IMR-90 (cell line): ENCODE measurements around the gene TXNL4A. TPM values are rescaled to one million over a fixed set of nuclear protein-coding genes. Genes with fewer than 3 reads are reported as not detected.

Experiments
- ATAC-seq: fragments of 200-7000 bp; cut with Tn5 transposase; 2 replicates; pipeline ENCODE4 v1.9.1; 2020; ENCODE audit warnings: low read depth, mild to moderate bottlenecking, moderate library complexity
- BruUV-seq: library from RNA; stranded (reverse); fragments of 400-500 nt; replicated peaks from 2 replicates; lab custom pipeline; 2021; lab: Mats Ljungman, UMichigan
- CTCF ChIA-PET: fragments of 300-600 bp; formaldehyde crosslinking; extraction: SDS; loops from one replicate; lab custom pipeline; 2021; ENCODE audit warnings: antibody characterized with exemption; lab: Yijun Ruan, JAX
- POLR2A ChIA-PET: fragments of 300-600 bp; sonication (Branson Sonifier 250); formaldehyde crosslinking; loops from one replicate; lab custom pipeline; 2022; ENCODE audit warnings: antibody characterized with exemption; ENCODE audit not compliant: unreplicated experiment; lab: Charles Lee
- DNase-seq: peaks from one replicate; pipeline ENCODE4 v3.0.0; 2013
- H2AFZ ChIP-seq: replicated peaks from 2 replicates; pipeline ENCODE3; 2013; ENCODE audit warnings: low read length, mild to moderate bottlenecking; ENCODE audit not compliant: poor library complexity
- H2AK5ac ChIP-seq: 2 replicates; pipeline ENCODE4 v1.6.1; 2013; ENCODE audit warnings: low read depth, low read length, inconsistent platforms
- H2AK9ac ChIP-seq: replicated peaks from 2 replicates; pipeline ENCODE3; 2013; ENCODE audit warnings: mild to moderate bottlenecking, low read depth, low read length, moderate library complexity; ENCODE audit not compliant: poor library complexity
- H2BK120ac ChIP-seq: 2 replicates; pipeline ENCODE4 v1.6.1; 2013; ENCODE audit warnings: low read depth, low read length, inconsistent platforms
- H2BK15ac ChIP-seq: 3 replicates; pipeline ENCODE4 v1.6.1; 2013; ENCODE audit warnings: low read depth, low read length, inconsistent platforms
- H2BK20ac ChIP-seq: 2 replicates; pipeline ENCODE4 v1.6.1; 2013; ENCODE audit warnings: low read depth, mild to moderate bottlenecking, inconsistent platforms, low read length, moderate library complexity
- H2BK5ac ChIP-seq: 2 replicates; pipeline ENCODE4 v1.6.1; 2013; ENCODE audit warnings: mild to moderate bottlenecking, low read depth, low read length, inconsistent platforms; ENCODE audit not compliant: poor library complexity, severe bottlenecking
- H3K14ac ChIP-seq: replicated peaks from 2 replicates; pipeline ENCODE4 v1.6.1; 2013; ENCODE audit warnings: low read depth, low read length, inconsistent platforms
- H3K18ac ChIP-seq: 2 replicates; pipeline ENCODE4 v1.6.1; 2013; ENCODE audit warnings: low read depth, low read length, control low read depth
- H3K23ac ChIP-seq: 2 replicates; pipeline ENCODE4 v1.6.1; 2013; ENCODE audit warnings: low read depth, low read length, inconsistent platforms
- H3K27ac ChIP-seq: 2 replicates; pipeline ENCODE4 v1.5.1; 2013; ENCODE audit warnings: mild to moderate bottlenecking, control low read depth, low read length; ENCODE audit not compliant: insufficient read depth
- H3K27me3 ChIP-seq: 2 replicates; pipeline ENCODE4 v1.6.1; 2013; ENCODE audit warnings: low read length; ENCODE audit not compliant: control insufficient read depth, insufficient read depth
- H3K36me3 ChIP-seq: 2 replicates; pipeline ENCODE4 v1.6.1; 2013; ENCODE audit warnings: low read length, mixed read lengths; ENCODE audit not compliant: control insufficient read depth, insufficient read depth
- H3K4ac ChIP-seq: 2 replicates; pipeline ENCODE4 v1.6.1; 2013; ENCODE audit warnings: low read depth, low read length, inconsistent platforms
- H3K4me1 ChIP-seq: 2 replicates; pipeline ENCODE4 v1.6.1; 2013; ENCODE audit warnings: low read length, mixed read lengths; ENCODE audit not compliant: control insufficient read depth, insufficient read depth
- H3K4me2 ChIP-seq: 2 replicates; pipeline ENCODE4 v1.6.1; 2013; ENCODE audit warnings: low read depth, mild to moderate bottlenecking, control low read depth, low read length, moderate library complexity
- H3K4me3 ChIP-seq: 2 replicates; pipeline ENCODE4 v1.5.1; 2013; ENCODE audit warnings: low read depth, mild to moderate bottlenecking, control low read depth, low read length, moderate library complexity; ENCODE audit not compliant: insufficient read depth
- H3K56ac ChIP-seq: 2 replicates; pipeline ENCODE4 v1.6.1; 2013; ENCODE audit warnings: low read length, inconsistent platforms; ENCODE audit not compliant: insufficient read depth; ENCODE audit errors: extremely low read depth
- H3K79me1 ChIP-seq, 2 experiments: 2 replicates each; pipeline ENCODE4 v1.6.1; 2013; ENCODE audit warnings: low read length in 2 of 2, inconsistent platforms in 1 of 2, low read depth in 1 of 2
- H3K9ac ChIP-seq: 2 replicates; pipeline ENCODE4 v1.6.1; 2013; ENCODE audit warnings: low read depth, low read length, control low read depth
- H3K9me1 ChIP-seq: 2 replicates; pipeline ENCODE4 v1.6.1; 2013; ENCODE audit warnings: low read length, inconsistent platforms; ENCODE audit not compliant: insufficient read depth
- H3K9me3 ChIP-seq: 2 replicates; pipeline ENCODE4 v1.6.1; 2013; ENCODE audit warnings: low read length; ENCODE audit not compliant: control insufficient read depth, insufficient read depth
- H4K20me1 ChIP-seq: 2 replicates; pipeline ENCODE4 v1.6.1; 2013; ENCODE audit warnings: low read length, inconsistent platforms; ENCODE audit not compliant: insufficient read depth
- H4K5ac ChIP-seq: 2 replicates; pipeline ENCODE4 v1.6.1; 2013; ENCODE audit warnings: mild to moderate bottlenecking, low read depth, low read length, control low read depth
- H4K8ac ChIP-seq, 2 experiments: 2 replicates each; pipeline ENCODE4 v1.6.1; 2013; ENCODE audit warnings: low read depth in 2 of 2, low read length in 2 of 2, control low read depth in 1 of 2, inconsistent platforms in 1 of 2
- H4K91ac ChIP-seq: 2 replicates; pipeline ENCODE4 v1.6.1; 2013; ENCODE audit warnings: low read depth, low read length, inconsistent platforms; ENCODE audit not compliant: insufficient read depth
- BHLHE40 ChIP-seq: fragments of 150-350 bp; IDR thresholded peaks from 2 replicates; pipeline ENCODE4 v1.6.1; 2016; ENCODE audit warnings: mild to moderate bottlenecking, low read depth, low read length
- CEBPB ChIP-seq: IDR thresholded peaks from 2 replicates; pipeline ENCODE4 v1.6.1; 2012; ENCODE audit warnings: low read depth, low read length, improper control_type of control experiment
- FOS ChIP-seq: fragments of 150-350 bp; IDR thresholded peaks from 2 replicates; pipeline ENCODE4 v1.6.1; 2016; ENCODE audit warnings: low read depth, low read length
- MAFK ChIP-seq: IDR thresholded peaks from 2 replicates; pipeline ENCODE4 v1.6.1; 2012; ENCODE audit warnings: low read depth, low read length, improper control_type of control experiment
- MAZ ChIP-seq: IDR thresholded peaks from 2 replicates; pipeline ENCODE4 v1.6.1; 2012; ENCODE audit warnings: low read depth, mild to moderate bottlenecking, low read length, improper control_type of control experiment, moderate library complexity, borderline replicate concordance
- MXI1 ChIP-seq: IDR thresholded peaks from 2 replicates; pipeline ENCODE4 v1.6.1; 2012; ENCODE audit warnings: low read depth, mild to moderate bottlenecking, low read length, moderate library complexity, borderline replicate concordance
- POLR2A ChIP-seq: IDR thresholded peaks from 2 replicates; pipeline ENCODE4 v1.6.1; 2012; ENCODE audit warnings: mild to moderate bottlenecking, low read depth, low read length
- RAD21 ChIP-seq: IDR thresholded peaks from 2 replicates; pipeline ENCODE4 v1.6.1; 2012; ENCODE audit warnings: low read length, improper control_type of control experiment
- RCOR1 ChIP-seq: IDR thresholded peaks from 2 replicates; pipeline ENCODE4 v1.6.1; 2012; ENCODE audit warnings: mild to moderate bottlenecking, low read length, improper control_type of control experiment; ENCODE audit not compliant: insufficient replicate concordance
- RFX5 ChIP-seq: IDR thresholded peaks from 2 replicates; pipeline ENCODE4 v1.8.0; 2012; ENCODE audit warnings: low read depth, mild to moderate bottlenecking, low read length, moderate library complexity
- SMC3 ChIP-seq: fragments of 150-350 bp; IDR thresholded peaks from 2 replicates; pipeline ENCODE4 v1.6.1; 2016; ENCODE audit warnings: low read depth, mild to moderate bottlenecking, antibody characterized with exemption, low read length, moderate library complexity
- WGBS, 2 experiments: methylation state at CpG; one replicate each; pipeline versions ENCODE4 v1.1.5 to v1.1.7; 2013; ENCODE audit warnings: missing lambda C conversion rate in 2 of 2; ENCODE audit not compliant: insufficient read length in 1 of 2; ENCODE audit errors: extremely low coverage in 2 of 2; 5-methylcytosine and 5-hydroxymethylcytosine counted together
- dilution Hi-C: fragments of 300-500 bp; cut with HindIII; formaldehyde crosslinking; loops from one replicate; pipeline ENCODE4 v1.14.3; 2018; ENCODE audit warnings: low sequenced_read_pairs; ENCODE audit not compliant: unreplicated experiment
- in situ Hi-C: fragments of 300-500 bp; cut with MboI; formaldehyde crosslinking; loops from 3 replicates; pipeline ENCODE4 v1.14.3; 2019; ENCODE audit warnings: low sequenced_read_pairs, inconsistent platforms, mixed read lengths
- intact Hi-C: fragments of 100-400 bp; cut with micrococcal nuclease; formaldehyde crosslinking; loops from 2 replicates; pipeline ENCODE4 v1.10.0; 2022
- polyA plus RNA-seq, 3 experiments: library from polyadenylated mRNA; depleted of rRNA; stranded (reverse); fragments of >200 nt; gene quantifications; 2 replicates each; pipeline ENCODE4 v1.2.3, GENCODE V29; 2012; ENCODE audit warnings: low replicate concordance in 1 of 3
- total RNA-seq: library from RNA; depleted of rRNA; stranded (reverse); fragments of >200 nt; gene quantifications from 2 replicates; pipeline ENCODE4 v1.2.3, GENCODE V29; 2012
- TF ChIP-seq, protein P1 (sequence below): fragments of 150-350 bp; IDR thresholded peaks from 2 replicates; pipeline ENCODE4 v1.6.1; 2017; ENCODE audit warnings: mild to moderate bottlenecking, antibody characterized with exemption, low read length, low read depth

TXNL4A gene
- total and polyA plus RNA-seq, 2 of the 4 experiments (the other 2 are of a cell fraction) = 38.7 to 103 TPM

DNA sequence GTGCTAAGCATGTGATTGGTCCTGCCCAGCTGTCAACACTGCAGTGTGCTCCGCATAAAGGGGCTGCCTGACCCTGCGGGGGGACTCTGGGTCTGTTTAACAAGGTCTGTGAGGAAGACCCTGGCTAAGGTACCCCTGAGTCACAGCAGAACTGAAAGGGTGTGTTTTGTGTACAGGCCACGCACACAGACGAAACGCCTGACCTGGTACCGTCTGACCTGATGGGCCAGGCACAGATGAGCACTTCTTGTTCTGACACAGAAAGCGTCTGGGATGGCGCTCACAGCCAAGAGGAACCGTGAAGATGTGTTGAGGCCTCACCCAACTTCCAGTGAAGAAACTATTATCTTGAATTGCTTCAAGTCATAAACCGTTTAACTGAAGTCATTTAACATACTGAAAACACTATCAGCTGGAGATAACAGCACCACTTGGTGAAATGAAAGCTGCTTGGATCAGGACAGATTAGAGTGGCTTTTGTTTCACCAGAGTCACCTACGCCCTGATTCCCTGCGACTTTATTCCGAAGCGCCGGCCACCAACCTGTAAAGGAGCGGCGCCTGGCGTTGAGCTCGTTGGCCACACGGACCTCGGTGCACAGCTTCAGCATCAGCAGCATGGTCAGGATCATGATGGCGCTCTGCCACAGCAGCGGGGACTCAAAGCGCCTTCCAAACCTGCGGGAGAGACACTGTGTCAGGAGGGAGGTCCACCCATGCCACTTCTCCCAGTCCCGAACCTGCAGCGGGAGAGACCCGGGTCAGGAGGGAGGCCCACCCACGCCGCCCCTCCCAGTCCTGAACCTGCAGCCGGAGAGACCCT lies 45.4 kb downstream of the TXNL4A start (continued):
- no peak for TF ChIP-seq CEBPB

DNA sequence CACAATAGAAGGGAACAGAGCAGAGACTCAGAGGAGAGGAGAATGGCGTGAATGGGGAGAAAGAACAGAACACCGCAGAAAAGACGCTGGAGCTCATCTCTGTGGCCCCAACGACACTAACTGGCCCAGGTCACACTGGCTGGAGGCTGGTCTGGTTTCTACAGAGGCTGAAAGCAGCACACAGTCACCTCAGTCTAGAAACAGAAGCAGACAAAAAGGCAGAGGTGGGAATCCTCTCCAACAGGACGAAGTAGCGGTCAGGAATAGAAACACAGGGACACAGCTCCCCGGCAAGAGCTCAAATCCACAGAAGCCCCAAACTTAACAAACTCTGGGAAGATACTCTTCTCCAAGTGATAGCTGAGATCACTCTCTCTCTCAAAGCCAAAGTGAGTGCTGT lies 46.2 kb downstream of the TXNL4A start:
- Histone ChIP-seq H2BK15ac (no peak overlapping the region), H3K36me3 (peaks cover 47% of the 10 kb centered on the region), H2AFZ (no peak overlapping the region), H4K20me1 (peaks cover 72% of the 10 kb centered on the region), H3K4ac (no peak overlapping the region), H3K79me1 (peaks cover 14 to 85% of the 10 kb centered on the region in 2 experiments), H4K91ac (no peak overlapping the region), H3K23ac (no peak overlapping the region), H3K56ac (no peak overlapping the region), H2BK5ac (no peak overlapping the region), H3K27ac (no peak overlapping the region), H2BK120ac (no peak overlapping the region), H2AK9ac (no peak overlapping the region), H4K8ac (no peak overlapping the region), H3K4me1 (peaks cover 6% of the 10 kb centered on the region; the same call in 1 of the 2 replicates), H3K4me3 (no peak overlapping the region), H3K9ac (no peak overlapping the region), H3K14ac (no peak overlapping the region), H3K9me3 (no peaks in the 10 kb centered on the region), H3K4me2 (no peak overlapping the region), H3K18ac (no peak overlapping the region), H3K9me1 (peaks cover 9% of the 10 kb centered on the region; the same call in 1 of the 2 replicates), H4K5ac (no peak overlapping the region), H2AK5ac (no peak overlapping the region), H3K27me3 (no peaks in the 10 kb centered on the region), H2BK20ac (no peak overlapping the region)
- TF ChIP-seq CEBPB (no peak), RFX5 (no peak), MAFK (no peak), MAZ (no peak), FOS (no peak), MXI1 (no peak), SMC3 (no peak), RCOR1 (no peak), RAD21 (no peak), BHLHE40 (no peak), POLR2A (no peak)
- TF ChIP-seq, protein P1, sequence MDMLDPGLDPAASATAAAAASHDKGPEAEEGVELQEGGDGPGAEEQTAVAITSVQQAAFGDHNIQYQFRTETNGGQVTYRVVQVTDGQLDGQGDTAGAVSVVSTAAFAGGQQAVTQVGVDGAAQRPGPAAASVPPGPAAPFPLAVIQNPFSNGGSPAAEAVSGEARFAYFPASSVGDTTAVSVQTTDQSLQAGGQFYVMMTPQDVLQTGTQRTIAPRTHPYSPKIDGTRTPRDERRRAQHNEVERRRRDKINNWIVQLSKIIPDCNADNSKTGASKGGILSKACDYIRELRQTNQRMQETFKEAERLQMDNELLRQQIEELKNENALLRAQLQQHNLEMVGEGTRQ = no peak
- POLR2A ChIA-PET = no interaction called here
- no peak for DNase-seq
- in situ Hi-C loops = no loop called here
- intact Hi-C loops = no loop called here
- ATAC-seq = no peak
- dilution Hi-C loops = no loop called here
- BruUV-seq = no TSS peak
- CTCF ChIA-PET = no interaction called here
- WGBS, 2 experiments = no CpG with 5 or more reads among the region's 7 CpGs
